ENCODE data around the gene SLC35D3.
"Not testable (repeated sequence)": the region's sequence is repeated elsewhere in the genome, so short reads cannot be mapped to it uniquely, and the experiment has no call there.

Gene SLC35D3, protein sequence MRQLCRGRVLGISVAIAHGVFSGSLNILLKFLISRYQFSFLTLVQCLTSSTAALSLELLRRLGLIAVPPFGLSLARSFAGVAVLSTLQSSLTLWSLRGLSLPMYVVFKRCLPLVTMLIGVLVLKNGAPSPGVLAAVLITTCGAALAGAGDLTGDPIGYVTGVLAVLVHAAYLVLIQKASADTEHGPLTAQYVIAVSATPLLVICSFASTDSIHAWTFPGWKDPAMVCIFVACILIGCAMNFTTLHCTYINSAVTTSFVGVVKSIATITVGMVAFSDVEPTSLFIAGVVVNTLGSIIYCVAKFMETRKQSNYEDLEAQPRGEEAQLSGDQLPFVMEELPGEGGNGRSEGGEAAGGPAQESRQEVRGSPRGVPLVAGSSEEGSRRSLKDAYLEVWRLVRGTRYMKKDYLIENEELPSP

DNA sequence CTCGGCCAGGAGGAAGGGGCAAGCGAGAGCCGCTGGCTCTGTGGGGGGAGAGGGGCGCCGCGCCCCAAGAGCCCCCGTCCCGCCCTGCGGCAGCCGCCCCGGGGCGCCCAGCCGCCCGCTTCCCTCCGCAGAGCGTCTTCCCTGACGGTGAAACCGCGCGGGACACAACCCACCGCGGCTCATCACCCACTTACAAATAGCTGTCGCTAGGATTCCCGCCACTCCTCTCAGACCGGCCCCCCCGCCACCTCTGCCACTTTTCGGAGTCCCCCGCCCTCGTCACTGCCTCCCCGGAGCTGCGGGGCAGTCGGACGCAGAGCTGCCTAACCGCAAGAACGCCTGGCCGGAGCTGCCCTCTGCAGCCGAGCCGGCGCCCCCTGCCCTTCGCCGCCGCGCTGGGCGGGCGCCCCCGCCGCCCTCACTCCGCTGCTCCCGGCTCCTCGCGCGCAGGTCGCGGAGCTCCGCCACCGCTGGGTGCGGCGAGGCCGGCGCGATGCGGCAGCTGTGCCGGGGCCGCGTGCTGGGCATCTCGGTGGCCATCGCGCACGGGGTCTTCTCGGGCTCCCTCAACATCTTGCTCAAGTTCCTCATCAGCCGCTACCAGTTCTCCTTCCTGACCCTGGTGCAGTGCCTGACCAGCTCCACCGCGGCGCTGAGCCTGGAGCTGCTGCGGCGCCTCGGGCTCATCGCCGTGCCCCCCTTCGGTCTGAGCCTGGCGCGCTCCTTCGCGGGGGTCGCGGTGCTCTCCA is at the start of gene SLC35D3:
Gene SLC35D3, plus strand, starts transcription at position 366 of the 749 bp plus-strand sequence. Its CDS starts 128 bp downstream, at position 494.
- peak; percentile 12 for DNase-seq (ENCODE audit: low spot score)

DNA sequence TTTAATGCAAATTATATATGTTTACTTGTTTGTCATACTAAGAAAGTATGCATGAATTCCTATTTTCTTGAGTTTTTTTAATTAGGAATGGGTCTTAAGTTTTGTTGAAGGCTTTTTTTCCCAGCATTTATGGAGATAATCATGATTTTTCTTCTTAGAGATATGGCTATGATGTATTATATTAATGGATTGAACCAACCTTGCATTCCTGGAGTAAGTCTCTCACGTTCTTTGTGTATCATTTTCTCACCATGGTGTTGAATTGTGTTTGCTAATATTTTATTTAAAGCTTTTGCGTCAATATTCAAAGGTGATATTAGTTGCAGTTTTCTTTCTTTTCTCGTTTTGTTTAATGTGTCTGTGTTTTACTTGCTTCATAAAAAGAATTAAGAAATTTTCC is 48.4 kb upstream of the SLC35D3 start:
- DNase-seq (ENCODE audit: low spot score), result no peak

DNA sequence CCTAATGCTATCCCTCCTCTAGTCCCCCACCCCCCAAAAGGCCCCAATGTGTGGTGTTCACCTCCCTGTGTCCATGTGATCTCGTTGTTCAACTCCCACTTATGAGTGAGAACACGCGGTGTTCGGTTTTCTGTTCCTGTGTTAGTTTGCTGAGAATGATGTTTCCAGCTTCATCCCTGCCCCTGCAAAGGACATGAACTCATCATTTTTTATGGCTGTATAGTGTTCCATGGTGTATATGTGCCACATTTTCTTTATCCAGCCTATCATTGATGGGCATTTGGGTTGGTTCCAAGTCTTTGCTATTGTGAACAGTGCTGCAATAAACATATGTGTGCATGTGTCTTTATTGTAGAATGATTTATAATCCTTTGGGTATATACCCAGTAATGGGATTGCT is 45.6 kb upstream of the SLC35D3 start:
- not testable (repeated sequence) for DNase-seq (ENCODE audit: low spot score)

DNA sequence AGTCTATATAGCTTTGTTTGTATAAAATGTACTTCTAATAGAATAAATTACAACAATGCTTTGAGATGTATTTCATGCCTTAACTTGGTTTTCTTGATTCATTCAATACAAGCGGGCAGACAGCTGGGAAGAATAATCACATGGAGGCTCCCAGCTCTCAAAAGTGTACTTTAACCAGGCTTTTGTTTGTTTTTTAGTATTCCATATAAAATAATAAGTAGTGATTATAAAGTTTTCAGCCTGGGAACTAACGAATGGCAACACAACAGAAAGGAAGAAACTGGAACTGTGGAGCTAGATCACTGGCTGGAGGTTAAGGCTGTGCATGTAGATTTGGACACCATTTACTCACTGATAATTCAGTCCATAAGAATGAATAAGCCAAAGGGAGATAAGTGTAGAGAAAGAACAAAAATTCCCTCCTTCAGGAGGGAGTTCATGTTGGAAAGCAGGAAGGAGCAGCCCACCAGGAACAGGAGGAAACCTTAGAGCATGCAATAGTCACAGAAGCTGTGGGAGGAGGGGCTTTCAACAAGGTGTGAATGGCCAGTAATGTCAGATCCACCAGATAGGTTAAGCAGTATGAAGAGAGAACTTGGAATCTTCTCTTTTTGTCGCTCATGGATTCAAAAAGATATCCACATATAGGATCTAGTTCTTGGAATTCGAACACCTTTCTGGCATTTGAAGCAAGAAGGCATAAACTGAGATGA is 41.2 kb upstream of the SLC35D3 start:
- DNase-seq (ENCODE audit: low spot score), result no peak

DNA sequence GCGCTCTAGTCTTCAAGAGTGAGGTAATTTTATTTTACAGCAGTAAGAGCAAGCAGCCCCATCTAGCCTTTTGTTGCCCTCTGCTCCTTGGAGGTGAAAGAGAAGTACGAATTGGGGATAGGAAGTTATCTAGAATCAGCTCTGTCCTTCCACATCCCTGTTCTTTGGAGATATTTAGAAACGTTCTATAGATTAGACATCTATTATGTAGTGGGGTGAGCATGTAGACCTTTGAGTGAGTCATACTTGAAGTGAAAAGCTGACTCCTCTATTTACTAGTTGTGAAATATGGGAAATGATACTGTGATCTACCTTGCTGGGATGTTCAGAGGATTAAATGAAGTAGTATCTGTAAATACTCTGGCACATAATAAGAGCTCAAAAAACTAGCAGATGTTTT is 36.0 kb upstream of the SLC35D3 start:
- no peak for DNase-seq (ENCODE audit: low spot score)

DNA sequence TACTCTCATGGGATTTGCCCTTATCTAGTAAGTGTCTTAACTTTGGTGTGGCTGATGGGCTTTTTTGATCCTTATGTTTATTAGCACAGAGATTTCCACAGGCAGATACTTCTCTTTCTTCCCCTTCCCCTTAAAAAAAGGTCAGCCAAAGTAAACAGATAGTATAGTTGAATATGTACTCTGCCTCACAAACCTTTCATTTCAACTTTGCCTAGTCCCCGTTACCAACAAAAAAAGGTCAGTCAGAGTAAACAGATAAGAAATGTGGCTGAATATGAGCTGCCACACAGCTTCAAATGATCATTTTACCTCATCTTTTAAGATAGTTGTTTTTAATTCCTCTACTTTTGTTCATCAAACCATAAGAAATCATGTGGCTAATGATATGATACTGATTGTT is 34.1 kb upstream of the SLC35D3 start:
- no peak for DNase-seq (ENCODE audit: low spot score)

DNA sequence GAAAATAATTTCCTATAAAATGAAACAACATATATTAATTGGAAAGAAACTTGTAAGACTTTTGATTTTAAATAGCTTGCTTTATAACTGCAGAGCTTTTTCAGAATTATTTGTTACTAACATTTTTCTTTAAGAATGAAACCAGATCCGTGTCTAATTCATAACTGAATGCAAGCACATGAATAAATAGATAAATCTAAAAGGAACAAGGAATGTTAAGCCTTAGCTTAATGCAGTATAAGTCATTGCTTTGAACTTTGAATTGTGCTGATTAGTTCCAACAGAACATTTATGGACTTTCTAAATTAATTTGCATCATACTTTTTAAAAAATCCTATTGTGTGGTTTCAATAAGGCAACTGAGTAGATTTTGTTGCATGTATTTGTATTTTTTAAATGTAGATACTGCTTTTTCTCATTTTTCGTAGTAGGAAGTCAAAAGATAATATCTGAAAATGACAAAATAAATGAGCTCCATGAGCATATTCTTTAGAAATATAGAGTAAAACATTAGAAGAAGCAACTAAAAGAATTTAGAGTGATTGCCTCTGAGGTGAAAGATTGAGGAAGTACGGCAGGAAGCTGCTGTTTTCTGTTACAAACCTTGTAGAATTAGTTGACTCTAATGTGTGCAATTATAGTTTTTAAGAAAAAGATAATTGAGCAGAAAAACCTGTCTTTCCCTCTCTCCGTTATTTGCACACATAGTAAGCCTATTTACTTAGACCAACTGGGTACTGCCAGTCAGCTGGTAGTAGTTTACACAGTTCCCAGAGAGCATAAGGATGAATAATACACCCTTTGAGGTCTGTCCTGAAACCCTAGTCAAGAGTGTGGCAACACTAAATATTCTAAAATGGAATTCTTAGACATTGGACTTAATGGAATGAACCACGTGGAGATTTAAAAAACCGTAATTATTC is 32.6 kb upstream of the SLC35D3 start:
- DNase-seq (ENCODE audit: low spot score), result no peak

DNA sequence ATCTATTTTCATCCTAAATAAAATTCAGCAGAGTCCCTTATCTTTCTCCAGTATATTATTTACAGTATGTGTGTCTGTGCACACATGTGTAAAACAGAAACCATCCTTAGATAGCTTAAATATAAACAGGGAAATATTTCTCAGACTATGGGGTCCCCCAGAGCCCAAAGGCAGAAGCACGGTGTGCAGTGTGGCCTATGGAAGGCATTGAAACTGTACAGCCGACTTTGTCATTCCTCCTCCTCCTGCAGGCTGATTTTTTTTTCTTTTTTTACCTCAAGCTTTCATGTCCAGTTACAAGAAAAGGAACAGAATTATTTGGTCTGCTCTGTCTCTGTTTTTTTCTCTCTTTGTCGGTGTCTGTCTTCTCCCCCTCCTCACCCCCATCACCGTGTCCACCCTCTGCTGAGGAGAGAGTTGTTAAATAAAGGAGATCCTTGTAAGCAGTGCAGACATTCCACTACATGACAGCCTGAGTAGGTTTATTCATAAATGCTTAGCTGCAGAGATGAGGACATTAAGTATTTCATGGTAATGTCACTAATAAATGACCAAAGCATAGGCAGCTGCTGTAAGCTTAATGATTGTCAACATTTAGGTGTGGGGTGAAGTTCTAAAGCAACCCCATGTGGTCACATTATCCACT is 31.8 kb upstream of the SLC35D3 start:
- no peak for DNase-seq (ENCODE audit: low spot score)

DNA sequence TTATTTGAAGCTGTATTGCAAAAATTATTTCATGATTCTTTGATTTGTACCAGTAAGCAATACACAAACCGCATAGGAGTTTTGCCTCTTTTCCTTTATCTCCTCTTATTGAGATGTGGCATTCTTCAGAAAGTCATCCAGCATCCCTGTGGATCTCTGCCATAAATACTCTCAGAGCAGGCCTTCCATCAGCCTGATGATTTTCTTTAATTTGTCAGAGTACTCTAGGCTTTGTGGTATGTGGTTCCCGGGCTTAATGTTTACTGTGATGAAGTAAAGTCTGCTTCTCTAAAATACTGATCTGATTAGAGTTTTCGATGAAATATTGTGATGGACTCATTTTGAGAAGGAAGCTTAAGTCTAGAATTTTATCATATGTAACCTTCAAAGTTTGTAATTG is 31.1 kb upstream of the SLC35D3 start:
- DNase-seq (ENCODE audit: low spot score), result no peak

DNA sequence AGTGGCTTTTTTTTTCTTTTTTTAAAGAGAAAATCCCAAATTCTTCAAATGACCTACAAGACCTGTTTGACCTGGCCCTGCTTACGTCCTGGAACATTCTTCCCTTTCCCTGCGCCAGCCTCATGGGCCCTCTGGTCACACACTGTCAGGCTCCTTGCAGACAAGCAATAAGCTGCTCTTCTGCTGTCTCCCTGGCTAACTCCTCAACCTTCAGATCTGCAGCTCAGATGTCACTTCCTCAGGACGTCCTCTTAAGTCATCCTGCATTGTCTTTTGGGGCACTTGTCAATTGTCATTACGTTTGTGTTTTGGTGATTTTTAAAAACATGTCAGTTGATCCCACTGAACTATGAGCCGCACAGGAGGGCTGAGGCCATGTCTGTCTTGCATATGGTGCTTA is 28.9 kb upstream of the SLC35D3 start:
- peak; percentile 21 for DNase-seq (ENCODE audit: low spot score)

DNA sequence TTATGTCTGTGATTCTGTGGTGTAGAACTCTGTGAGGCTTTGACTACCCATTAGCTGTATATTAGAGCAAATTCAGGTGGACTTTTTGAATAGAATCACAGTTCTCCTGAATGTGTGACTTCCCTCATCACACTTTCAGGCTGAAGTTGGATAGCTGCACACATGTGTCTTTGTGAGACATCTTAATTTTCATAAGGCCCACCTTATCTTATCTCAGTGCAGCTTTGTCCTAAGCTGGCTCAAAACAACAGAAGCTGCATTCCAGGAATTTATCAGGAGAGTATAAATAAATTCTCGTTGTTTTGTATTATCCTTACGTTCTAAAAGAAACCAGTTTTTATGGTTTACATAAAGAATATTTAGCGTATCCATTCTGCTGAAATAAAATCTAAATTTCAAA is 26.2 kb upstream of the SLC35D3 start:
- no peak for DNase-seq (ENCODE audit: low spot score)

DNA sequence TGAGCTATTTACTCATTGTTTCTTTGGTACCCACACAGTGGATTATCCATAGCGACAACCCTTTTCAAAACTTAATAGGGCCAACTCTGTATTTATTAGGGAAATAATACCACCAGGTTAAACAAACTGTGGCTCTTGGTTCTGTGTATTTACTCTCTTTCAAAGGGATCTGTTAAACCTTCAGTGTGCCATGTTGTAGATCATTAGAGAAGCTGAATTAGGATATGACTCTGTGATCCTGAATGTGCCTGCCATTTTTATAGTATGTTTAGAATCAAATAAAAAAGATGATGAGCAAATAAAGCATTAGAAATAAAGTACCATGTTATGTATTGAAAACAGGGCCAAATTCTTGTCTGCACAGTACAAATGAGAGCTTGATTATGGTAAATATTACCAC is 25.0 kb upstream of the SLC35D3 start:
- DNase-seq (ENCODE audit: low spot score), result no peak

DNA sequence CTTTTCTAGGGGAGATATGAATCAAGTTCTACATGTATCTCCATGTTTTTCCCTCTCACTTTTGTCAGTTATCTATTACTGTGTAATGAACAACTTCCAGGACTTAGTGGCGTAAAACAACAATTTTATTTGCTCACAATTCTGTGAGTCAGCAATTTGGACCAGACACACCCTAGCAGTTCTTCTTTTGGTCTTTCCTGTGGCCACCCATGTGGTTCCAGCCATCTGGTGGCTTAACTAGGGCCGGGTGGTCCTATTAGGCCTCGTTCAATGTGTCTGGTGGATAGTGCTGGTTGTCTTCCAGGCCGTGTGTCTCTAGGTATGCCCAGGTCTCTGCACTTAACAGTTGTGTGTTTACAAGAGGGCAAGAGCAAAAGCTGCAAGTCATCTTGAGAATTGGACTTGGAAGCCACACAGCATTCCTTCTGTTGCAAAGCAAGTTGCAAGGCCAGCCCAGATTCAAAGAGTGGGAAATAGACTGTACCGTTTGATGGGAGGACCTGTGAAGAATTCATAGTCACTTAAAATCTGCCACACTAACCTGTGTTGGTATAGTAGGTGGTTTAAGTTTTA is 20.8 kb upstream of the SLC35D3 start:
- DNase-seq (ENCODE audit: low spot score), result no peak

DNA sequence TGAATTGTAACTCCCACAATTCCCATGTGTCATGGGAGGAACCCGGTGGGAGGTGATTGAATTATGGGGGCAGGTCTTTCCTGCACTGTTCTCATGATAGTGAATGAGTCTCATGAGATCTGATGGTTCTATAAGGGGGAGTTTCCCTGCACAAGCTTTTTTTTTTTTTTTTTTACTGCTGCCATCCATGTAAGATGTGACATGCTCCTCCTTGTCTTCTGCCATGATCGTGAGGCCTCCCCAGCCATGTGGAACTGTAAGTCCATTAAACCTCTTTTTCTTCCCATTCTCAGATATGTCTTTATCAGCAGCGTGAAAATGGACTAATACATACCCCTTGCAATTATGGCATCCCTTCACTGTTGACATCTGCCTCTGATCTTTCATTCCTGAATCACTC is 17.6 kb upstream of the SLC35D3 start:
- DNase-seq (ENCODE audit: low spot score), result not testable (repeated sequence)

DNA sequence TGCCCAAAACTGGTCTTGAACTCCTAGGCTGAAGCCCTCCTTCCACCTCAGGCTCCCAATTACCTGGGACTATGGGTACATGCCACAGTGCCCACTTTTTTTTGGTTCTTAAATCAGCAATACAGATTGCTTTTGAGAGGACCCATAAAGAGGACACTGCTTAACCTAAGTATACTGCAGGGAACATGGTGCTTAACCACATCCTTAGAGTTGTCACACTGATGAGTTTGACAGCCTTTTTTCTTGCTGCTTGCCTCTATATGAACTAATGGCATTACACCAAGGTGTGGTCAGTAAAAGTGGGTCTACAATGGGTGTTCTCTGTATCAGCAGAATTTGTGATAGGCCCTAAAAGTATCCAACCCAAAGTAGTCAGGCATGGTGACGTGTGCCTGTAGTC is 7.2 kb upstream of the SLC35D3 start:
- DNase-seq (ENCODE audit: low spot score), result no peak

DNA sequence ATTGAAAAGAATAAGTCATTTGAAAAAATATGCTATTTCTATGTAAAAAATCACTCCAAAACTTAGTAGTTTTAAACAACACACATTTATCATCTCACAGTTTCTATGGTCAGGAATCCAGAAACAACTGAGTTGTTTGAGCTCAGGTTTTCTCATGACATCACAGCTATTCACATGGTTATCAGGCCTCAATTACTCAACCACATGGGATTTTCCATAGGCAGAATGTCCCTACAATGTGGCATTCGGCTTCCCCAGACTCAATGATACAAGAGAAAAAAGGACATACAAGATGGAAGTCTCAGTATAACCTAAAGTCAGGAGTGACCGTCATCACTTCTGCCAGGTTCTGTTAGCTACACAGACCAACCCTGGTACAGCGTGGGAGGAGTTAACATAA is 3.4 kb upstream of the SLC35D3 start:
- DNase-seq (ENCODE audit: low spot score), result no peak

DNA sequence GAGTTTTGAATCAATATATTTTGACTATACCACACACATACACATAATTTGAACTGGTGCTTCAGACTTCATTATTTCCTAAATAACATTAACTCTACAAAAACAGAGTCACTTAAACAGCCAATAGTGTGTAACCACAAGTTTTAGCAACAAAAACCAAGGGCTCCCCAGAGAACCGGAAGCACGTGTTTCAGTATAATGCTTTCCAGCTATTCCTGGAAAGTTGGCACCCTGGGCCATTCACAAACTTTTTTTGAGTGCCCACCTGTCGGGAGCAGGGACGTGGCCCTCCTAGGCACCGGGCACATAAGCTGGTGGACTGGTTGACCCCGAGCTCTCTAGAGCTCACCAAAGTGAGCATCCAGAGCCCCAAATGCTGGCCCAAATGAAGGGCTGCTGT is 1.9 kb upstream of the SLC35D3 start:
- no peak for DNase-seq (ENCODE audit: low spot score)

DNA sequence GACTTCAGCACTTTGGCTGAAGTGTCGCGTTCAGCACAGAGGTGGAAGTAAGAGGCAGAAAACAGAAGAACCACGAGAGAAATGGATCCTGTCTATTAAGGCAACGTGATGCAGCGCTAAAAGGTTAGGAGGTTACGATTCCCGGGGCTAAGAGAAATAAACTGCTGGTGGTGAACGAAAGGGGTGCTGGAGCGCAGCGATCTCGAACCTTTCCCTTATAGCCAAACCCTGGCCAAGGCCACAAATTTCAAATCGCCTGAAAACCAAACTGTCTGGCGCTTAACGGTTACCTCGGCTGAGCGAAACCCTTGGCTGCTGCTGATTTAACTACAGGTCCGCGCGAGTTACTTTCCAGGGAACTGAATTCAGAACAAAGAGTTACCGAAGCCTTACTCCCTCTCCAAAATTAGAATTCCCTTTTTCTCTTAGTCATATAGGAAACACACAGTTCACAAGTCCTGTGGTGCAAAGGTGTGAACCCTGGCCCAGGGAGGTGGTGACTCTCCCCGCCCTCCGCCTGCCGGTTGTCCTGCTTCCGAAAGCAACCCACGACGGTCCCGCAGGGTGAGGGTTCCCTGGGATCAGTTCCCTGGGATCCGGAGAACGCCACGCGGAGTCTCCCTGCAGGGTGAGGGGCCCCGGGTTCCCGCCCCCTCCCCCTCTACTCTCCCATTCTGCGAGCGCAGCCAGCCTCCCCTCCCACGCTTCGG is 1.3 kb upstream of the SLC35D3 start:
- peak; percentile 7 for DNase-seq (ENCODE audit: low spot score)

DNA sequence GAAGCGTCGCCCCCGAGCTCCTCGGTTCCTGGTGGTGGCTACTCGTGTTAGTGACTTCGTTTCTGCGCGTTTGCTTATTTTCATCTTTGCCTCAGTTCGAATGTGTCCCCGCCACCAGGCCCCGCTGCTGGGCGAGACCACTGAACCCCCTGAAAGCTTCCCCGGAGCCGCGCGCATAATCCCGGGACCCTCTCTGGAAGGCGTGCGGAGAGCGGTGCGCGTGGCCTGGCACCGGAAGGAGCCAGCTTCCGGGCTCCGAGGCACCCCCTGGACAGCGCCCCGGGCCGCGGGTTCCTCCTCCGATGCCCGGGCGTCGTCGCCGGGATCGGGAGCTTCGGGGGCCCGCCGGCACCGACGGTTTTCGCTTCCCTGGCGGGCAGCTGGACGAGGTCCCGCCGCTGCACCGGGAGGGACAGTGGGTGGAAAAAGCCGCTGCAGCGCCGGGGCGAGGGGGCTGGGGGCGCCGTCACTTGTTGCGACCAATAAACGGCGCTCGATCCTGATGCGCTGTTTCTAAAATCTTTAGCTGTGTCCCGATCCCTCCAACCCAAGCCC is 643 bp upstream of the SLC35D3 start:
- DNase-seq (ENCODE audit: low spot score), result peak; percentile 7

DNA sequence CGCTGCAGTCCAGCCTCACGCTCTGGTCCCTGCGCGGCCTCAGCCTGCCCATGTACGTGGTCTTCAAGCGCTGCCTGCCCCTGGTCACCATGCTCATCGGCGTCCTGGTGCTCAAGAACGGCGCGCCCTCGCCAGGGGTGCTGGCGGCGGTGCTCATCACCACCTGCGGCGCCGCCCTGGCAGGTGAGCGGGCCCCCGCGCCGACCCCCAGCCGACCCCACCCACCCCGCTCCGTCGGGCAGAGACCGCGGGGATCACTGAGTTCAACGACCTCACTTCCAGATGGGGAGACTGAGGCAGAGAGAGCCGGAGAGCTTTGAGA is 545 bp downstream of the SLC35D3 start:
- no peak for DNase-seq (ENCODE audit: low spot score)
